Hepatocyte (in vitro differentiated cells): ENCODE measurements around the gene NUAK1.

Experiments used
- EZH2 ChIP-seq: fragments of 200-600 bp; sonication (generic); IDR thresholded peaks from 2 replicates; pipeline ENCODE4 v1.6.1; 2016; ENCODE audit warnings: antibody characterized with exemption, mild to moderate bottlenecking, borderline replicate concordance
- TF ChIP-seq, protein P1 (sequence below): fragments of 200-600 bp; sonication (generic); IDR thresholded peaks from 2 replicates; pipeline ENCODE4 v1.5.1; 2016; ENCODE audit warnings: antibody characterized with exemption, mild to moderate bottlenecking; ENCODE audit not compliant: poor library complexity

GRCh38 chr12:106027911-106028310 is 110.8 kb downstream of the NUAK1 start:
- TF ChIP-seq, protein P1, sequence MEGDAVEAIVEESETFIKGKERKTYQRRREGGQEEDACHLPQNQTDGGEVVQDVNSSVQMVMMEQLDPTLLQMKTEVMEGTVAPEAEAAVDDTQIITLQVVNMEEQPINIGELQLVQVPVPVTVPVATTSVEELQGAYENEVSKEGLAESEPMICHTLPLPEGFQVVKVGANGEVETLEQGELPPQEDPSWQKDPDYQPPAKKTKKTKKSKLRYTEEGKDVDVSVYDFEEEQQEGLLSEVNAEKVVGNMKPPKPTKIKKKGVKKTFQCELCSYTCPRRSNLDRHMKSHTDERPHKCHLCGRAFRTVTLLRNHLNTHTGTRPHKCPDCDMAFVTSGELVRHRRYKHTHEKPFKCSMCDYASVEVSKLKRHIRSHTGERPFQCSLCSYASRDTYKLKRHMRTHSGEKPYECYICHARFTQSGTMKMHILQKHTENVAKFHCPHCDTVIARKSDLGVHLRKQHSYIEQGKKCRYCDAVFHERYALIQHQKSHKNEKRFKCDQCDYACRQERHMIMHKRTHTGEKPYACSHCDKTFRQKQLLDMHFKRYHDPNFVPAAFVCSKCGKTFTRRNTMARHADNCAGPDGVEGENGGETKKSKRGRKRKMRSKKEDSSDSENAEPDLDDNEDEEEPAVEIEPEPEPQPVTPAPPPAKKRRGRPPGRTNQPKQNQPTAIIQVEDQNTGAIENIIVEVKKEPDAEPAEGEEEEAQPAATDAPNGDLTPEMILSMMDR, result no peak
- TF ChIP-seq EZH2, result no peak
